T-helper 2 cell (primary cell): ENCODE data around the gene SPACA4.

Experiments
- DNase-seq, 5 experiments: peaks; one replicate each; pipeline versions ENCODE4 v3.0.0 to v3.0.0-alpha.2; 2012 to 2022

Gene SPACA4

GRCh38 chr19:48598996-48599700, 7.4 kb upstream of the SPACA4 start:
- DNase-seq, result no peak

GRCh38 chr19:48600679-48601417, 5.7 kb upstream of the SPACA4 start:
- DNase-seq, result no peak

- DNase-seq, result no peak
Measured at GRCh38 chr19:48603001-48603400, 3.5 kb upstream of the SPACA4 start.

- DNase-seq, result no peak
Measured at GRCh38 chr19:48603449-48603848, 3.1 kb upstream of the SPACA4 start.

GRCh38 chr19:48603850-48604249, 2.7 kb upstream of the SPACA4 start:
- no peak for DNase-seq

- DNase-seq, result no peak
Measured at GRCh38 chr19:48607359-48607755, 815 bp downstream of the SPACA4 start.

- DNase-seq, result peak in 3 of 5 experiments; percentile 18 to 80 (median 33)
Measured at GRCh38 chr19:48608798-48609263, 2.3 kb downstream of the SPACA4 start.

GRCh38 chr19:48609571-48610108, 3.1 kb downstream of the SPACA4 start:
- DNase-seq, result no peak

- no peak for DNase-seq
Measured at GRCh38 chr19:48611872-48612271, 5.3 kb downstream of the SPACA4 start.

GRCh38 chr19:48613024-48613851, 6.7 kb downstream of the SPACA4 start:
- DNase-seq, result no peak

GRCh38 chr19:48613852-48614435, 7.4 kb downstream of the SPACA4 start:
- no peak for DNase-seq

GRCh38 chr19:48614436-48615230, 8.1 kb downstream of the SPACA4 start, which contains the start of gene FAM83E:
TSS of gene FAM83E (minus strand) at chr19:48615076. CDS start at chr19:48613372, 1,704 bp downstream.
- DNase-seq, result no peak

- no peak for DNase-seq
Measured at GRCh38 chr19:48615231-48616040, 8.9 kb downstream of the SPACA4 start.

- peak in 1 of 5 experiments; percentile 59 for DNase-seq
Measured at GRCh38 chr19:48616041-48616436, 9.5 kb downstream of the SPACA4 start.

- DNase-seq, result peak in 1 of 5 experiments; percentile 42
Measured at GRCh38 chr19:48616491-48617056, 10.0 kb downstream of the SPACA4 start.

GRCh38 chr19:48617146-48617937, 10.8 kb downstream of the SPACA4 start:
- no peak for DNase-seq

GRCh38 chr19:48618278-48618915, 11.9 kb downstream of the SPACA4 start:
- no peak for DNase-seq

- DNase-seq, result peak; percentile 83 to 100 (median 91)
Measured at GRCh38 chr19:48618916-48619691, 12.6 kb downstream of the SPACA4 start, which contains the start of the genes RPL18 and SPHK2. TSS of gene RPL18 (minus strand) at chr19:48619178. CDS start at chr19:48619143, 35 bp downstream. TSS of gene SPHK2 (plus strand) at chr19:48619506. CDS start at chr19:48620515, 1,009 bp downstream.
